Cardiac septum (tissue), 1 donor: ENCODE measurements around the gene HTR7. TPM values are rescaled to one million over a fixed set of nuclear protein-coding genes. Genes with fewer than 3 reads are reported as not detected.

Experiments
- DNase-seq: peaks from one replicate; pipeline ENCODE4 v3.0.0-alpha.2; 2020; ENCODE audit warnings: low spot score
- intact Hi-C: fragments of 100-400 bp; cut with DNase I; formaldehyde crosslinking; loops from one replicate; pipeline ENCODE4 v1.14.0; 2022
- total RNA-seq: library from RNA; stranded (reverse); fragmentation: NEBNext Ultra II Directional; extraction: Animal tissue kit (Norgen Biotek cat#: 25700); gene quantifications from one replicate; pipeline ENCODE4 v1.2.1, GENCODE V29; 2021
- donor health status: DM: no; HTN: no; CAD: no.

The HTR7 gene
- total RNA-seq, 1 donor from 2014 or later: 0.16 TPM

GRCh38 chr10:90769946-90770841 lies 87.6 kb downstream of the HTR7 start:
- intact Hi-C loops: no loop called here
- DNase-seq: no peak

- no peak for DNase-seq
- intact Hi-C loops: loop anchor here (5.0 kb wide), 1 partner anchor 111 kb away; no protein-coding TSS in a partner anchor
Measured at GRCh38 chr10:90751107-90751997, 106.5 kb downstream of the HTR7 start.

- intact Hi-C loops: no loop called here
- DNase-seq: no peak
Measured at GRCh38 chr10:90746829-90747228, 111.0 kb downstream of the HTR7 start.

- intact Hi-C loops: no loop called here
- DNase-seq: no peak
Measured at GRCh38 chr10:90745565-90745964, 112.3 kb downstream of the HTR7 start.

GRCh38 chr10:90743291-90743690 lies 114.5 kb downstream of the HTR7 start:
- intact Hi-C loops: no loop called here
- DNase-seq: no peak

GRCh38 chr10:90741926-90742565 lies 115.8 kb downstream of the HTR7 start:
- DNase-seq: no peak
- intact Hi-C loops: no loop called here

GRCh38 chr10:90740265-90740664 lies 117.6 kb downstream of the HTR7 start:
- intact Hi-C loops: no loop called here
- no peak for DNase-seq

GRCh38 chr10:90738885-90739284 lies 119.0 kb downstream of the HTR7 start:
- DNase-seq: no peak
- intact Hi-C loops: no loop called here

- no peak for DNase-seq
- intact Hi-C loops: no loop called here
Measured at GRCh38 chr10:90734415-90734814, 123.4 kb downstream of the HTR7 start.

GRCh38 chr10:90732581-90732980 lies 125.3 kb downstream of the HTR7 start:
- intact Hi-C loops: no loop called here
- no peak for DNase-seq

GRCh38 chr10:90723416-90724068 lies 134.3 kb downstream of the HTR7 start:
- intact Hi-C loops: no loop called here
- no peak for DNase-seq

GRCh38 chr10:90722832-90723231 lies 135.0 kb downstream of the HTR7 start:
- intact Hi-C loops: no loop called here
- DNase-seq: no peak

- intact Hi-C loops: no loop called here
- DNase-seq: no peak
Measured at GRCh38 chr10:90718182-90718581, 139.7 kb downstream of the HTR7 start.

- intact Hi-C loops: no loop called here
- DNase-seq: no peak
Measured at GRCh38 chr10:90712529-90712928, 145.3 kb downstream of the HTR7 start.

- intact Hi-C loops: no loop called here
- DNase-seq: no peak
Measured at GRCh38 chr10:90709727-90710126, 148.1 kb downstream of the HTR7 start.

- intact Hi-C loops: no loop called here
- DNase-seq: no peak
Measured at GRCh38 chr10:90707657-90708056, 150.2 kb downstream of the HTR7 start.

- intact Hi-C loops: no loop called here
- DNase-seq: no peak
Measured at GRCh38 chr10:90701428-90701827, 156.4 kb downstream of the HTR7 start.

- intact Hi-C loops: no loop called here
- no peak for DNase-seq
Measured at GRCh38 chr10:90695915-90696676, 161.7 kb downstream of the HTR7 start.
